ENCODE data around the gene WDR37. TPM values are rescaled to one million over a fixed set of nuclear protein-coding genes. Genes with fewer than 3 reads are reported as not detected.
A peak's percentile ranks its signal among the peaks of the same experiment; 100 is the strongest.
"Not testable (repeated sequence)": the region's sequence is repeated elsewhere in the genome, so short reads cannot be mapped to it uniquely, and the experiment has no call there.

The WDR37 gene
- total RNA-seq, 1 donor from 2014 or later = 28.0 TPM

DNA sequence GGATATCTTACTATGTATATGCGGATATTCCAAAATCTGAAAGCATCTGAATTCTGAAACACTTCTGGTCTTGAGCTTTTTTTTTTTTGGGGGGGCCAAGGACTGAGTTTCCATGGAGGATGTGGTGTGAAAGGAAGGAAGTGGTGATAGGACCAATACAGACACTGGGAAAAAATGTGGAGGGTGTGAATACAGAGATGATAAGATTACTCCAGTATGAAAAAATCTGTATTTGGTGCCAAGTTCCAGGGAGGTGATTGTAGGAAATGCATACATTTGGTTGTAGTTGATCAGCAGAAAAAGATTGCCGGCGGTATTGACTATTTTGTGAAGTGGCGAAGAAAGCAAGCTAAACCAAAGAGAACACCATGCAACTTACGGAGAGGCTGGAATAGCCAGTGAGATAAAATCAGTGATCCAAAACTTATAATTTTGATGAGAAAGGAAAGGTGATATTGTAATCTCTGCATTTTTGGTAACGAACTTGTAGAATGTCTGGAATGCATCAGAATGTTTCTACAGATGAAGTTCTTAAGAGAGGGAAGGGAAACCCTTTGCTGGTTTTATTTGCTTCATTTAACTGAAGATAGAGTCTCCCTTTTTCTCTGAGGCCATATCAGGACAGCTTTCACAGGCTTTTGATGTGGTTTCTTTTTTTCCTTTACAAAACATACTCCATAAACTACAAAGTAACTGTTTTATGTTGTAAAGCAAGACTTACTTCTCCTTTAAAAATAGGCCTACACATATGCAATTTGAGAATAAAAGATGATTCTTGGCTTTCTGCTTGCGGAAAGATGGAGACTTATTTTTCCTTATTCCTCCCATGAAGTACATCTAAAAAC, 6.0 kb downstream of the WDR37 start:
- no peak for ATAC-seq (ENCODE audit: poor library complexity)
- intact Hi-C loops (cut with DNase I) = no loop called here

GRCh38 chr10:1063232-1063865, 7.2 kb downstream of the WDR37 start:
- ATAC-seq (ENCODE audit: poor library complexity) (no peak), DNase-seq (no peak)
- intact Hi-C loops (cut with DNase I) = no loop called here

More for the DNA sequence above, 6.0 kb downstream of the WDR37 start:
- no peak for DNase-seq

DNA sequence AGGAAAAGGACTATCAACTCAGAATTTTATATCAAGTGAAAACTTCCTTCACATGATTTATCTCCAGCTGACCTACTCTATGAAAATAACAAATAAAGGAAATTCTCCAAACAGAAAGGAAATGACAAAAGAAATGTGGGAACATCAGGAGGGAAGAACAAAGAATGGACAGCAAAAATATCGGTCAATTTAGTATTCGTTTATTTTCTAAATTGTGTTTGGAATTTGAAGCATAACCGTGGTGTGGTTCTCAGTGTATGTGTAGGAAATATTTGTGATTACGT, 8.7 kb downstream of the WDR37 start:
- intact Hi-C loops (cut with DNase I) = no loop called here
- ATAC-seq (ENCODE audit: poor library complexity) (no peak), DNase-seq (no peak)

GRCh38 chr10:1066734-1067133, 10.5 kb downstream of the WDR37 start:
- intact Hi-C loops (cut with DNase I); ATAC-seq (ENCODE audit: poor library complexity); DNase-seq: not testable (repeated sequence)

DNA sequence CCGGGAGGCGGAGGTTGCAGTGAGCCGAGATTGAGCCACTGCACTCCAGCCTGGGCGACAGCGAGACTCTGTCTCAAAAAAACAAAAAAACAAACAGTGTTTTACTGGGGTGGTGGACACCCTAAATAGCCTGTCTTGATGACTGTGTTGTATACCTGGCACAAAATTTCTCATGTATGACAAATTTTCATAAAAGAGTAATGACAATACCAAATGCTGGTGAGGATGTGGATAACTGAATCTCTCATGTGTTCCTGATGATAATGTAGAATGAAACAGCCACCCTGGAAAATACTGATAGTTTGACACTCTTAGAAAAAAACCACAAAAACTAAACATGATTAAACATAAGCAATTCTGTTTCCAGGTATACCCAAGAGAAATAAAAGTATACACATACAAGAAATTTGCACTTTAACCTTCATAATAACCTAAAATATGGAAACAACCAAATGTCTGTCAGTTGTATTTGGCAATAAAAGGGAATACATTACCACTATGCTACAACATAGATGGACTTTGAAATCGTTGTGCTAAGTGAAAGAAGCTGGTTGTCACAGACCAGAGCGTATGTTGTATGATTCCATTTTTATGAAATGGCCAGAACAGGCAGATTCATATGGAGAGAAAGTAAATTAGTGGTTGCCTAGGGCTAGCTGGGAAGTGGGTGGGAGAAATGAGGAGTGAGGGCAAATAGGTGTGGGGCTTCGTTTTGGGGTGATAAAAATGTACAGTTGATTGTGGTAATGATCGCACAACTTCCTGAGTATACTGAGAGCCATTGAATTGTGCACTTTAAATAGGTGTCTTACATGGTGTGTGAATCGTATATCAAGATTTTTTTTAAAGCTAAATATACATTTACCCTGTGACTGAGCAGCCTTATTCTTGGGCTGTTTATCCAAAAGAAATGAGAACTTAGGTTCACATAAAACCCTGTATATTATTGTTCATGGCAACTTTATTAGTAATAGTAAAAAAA, 12.5 kb downstream of the WDR37 start:
- DNase-seq = no peak
- ATAC-seq (ENCODE audit: poor library complexity) = no peak
- intact Hi-C loops (cut with DNase I) = no loop called here

- no peak for DNase-seq
- no peak for ATAC-seq (ENCODE audit: poor library complexity)
- intact Hi-C loops (cut with DNase I) = no loop called here
Observed at GRCh38 chr10:1070919-1071318, 14.7 kb downstream of the WDR37 start.

DNA sequence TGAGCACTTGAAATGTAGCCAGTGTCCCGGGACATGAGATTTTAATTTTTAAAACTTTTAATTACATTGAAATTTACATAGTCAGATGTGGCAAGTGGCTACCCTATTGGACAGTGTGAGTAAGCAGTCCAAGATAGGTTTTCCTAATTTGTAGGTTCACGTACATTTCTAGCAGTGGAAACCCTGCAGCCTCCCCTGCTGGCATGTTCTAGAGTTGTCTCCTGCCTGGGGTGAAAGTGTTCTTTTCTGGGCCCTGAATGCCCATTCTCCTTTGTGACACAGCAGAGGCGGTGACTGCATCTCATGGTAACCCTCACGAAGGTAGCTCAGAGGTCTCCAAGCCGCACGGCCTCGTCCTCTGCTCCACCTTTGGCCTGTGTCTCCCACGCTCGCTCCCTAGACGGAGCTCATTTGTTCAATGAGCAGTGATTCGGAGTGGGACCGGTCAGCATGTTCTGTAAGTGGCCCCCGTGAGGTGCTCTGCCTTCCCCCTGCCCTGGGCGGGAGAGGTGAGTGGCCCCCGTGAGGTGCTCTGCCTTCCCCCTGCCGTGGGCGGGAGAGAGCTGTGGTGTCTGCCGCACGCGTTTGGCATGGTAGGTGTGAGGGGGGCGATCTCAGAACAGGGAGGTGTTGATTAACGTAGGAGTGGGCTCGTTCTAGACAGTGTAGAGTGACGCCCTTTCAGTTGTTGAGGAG, 18.0 kb downstream of the WDR37 start:
- ATAC-seq (ENCODE audit: poor library complexity) = peak; percentile 19
- intact Hi-C loops (cut with DNase I) = no loop called here

DNA sequence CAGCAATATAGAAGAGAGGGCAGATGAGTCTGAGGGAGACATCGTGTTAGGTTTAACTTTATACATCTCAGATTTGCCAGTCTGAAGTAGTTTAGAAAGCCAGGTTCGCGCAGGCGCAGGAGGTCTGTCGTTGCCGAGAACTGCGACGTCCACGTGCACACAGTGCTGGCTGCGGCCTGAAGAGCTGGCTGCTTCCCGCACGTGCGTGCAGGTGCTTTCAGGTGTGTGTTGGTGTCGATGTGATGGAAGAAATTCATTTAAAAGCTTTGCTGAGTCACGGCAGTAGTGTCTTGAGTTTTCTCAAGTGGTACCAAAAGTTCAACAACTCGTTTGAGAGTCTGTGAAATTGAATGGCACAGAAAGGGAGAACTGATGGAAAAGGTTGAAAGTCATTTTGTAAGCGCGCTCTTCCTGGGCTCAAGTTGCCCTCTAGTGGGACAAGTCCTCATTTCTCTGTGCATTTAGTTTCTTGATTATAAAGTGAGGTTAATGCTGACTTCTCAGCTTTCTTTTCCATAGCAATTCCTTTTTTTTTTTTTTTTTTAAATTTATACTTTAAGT, 18.6 kb downstream of the WDR37 start:
- intact Hi-C loops (cut with DNase I) = no loop called here
- no peak for DNase-seq
- peak; percentile 8 for ATAC-seq (ENCODE audit: poor library complexity)

More for the DNA sequence above, 18.0 kb downstream of the WDR37 start:
- DNase-seq = no peak

- intact Hi-C loops (cut with DNase I) = no loop called here
- no peak for DNase-seq
- no peak for ATAC-seq (ENCODE audit: poor library complexity)
Observed at GRCh38 chr10:1078668-1079067, 22.5 kb downstream of the WDR37 start.

DNA sequence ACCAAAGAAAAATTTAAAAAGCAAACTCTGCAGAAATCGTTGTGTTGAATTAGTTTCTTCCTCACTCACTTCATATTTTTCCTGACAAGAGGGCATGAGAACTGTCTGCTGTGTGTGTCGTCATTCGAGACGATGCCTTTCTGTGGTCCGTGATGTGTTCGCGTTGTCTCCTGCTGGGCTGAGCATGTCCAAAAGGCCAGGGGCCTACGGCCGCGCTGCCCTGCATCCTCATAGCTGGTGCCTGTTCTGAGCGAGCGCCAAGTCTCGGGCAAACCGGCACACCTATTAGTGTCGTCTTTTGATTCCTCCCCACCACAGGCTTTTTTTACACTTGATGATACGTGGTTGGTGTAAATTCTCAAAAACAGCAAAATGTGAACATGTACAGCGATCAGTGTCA, 27.4 kb downstream of the WDR37 start:
- no peak for DNase-seq
- intact Hi-C loops (cut with DNase I) = no loop called here
- ATAC-seq (ENCODE audit: poor library complexity) = no peak

- ATAC-seq (ENCODE audit: poor library complexity) (no peak), DNase-seq (no peak)
- intact Hi-C loops (cut with DNase I) = no loop called here
Observed at GRCh38 chr10:1084011-1084950, 28.1 kb downstream of the WDR37 start.

GRCh38 chr10:1085258-1085657, 29.1 kb downstream of the WDR37 start:
- intact Hi-C loops (cut with DNase I) = no loop called here

GRCh38 chr10:1086787-1087186, 30.6 kb downstream of the WDR37 start:
- ATAC-seq (ENCODE audit: poor library complexity) (no peak), DNase-seq (no peak)
- intact Hi-C loops (cut with DNase I) = no loop called here

More at GRCh38 chr10:1085258-1085657, 29.1 kb downstream of the WDR37 start:
- no peak for ATAC-seq (ENCODE audit: poor library complexity)
- no peak for DNase-seq

DNA sequence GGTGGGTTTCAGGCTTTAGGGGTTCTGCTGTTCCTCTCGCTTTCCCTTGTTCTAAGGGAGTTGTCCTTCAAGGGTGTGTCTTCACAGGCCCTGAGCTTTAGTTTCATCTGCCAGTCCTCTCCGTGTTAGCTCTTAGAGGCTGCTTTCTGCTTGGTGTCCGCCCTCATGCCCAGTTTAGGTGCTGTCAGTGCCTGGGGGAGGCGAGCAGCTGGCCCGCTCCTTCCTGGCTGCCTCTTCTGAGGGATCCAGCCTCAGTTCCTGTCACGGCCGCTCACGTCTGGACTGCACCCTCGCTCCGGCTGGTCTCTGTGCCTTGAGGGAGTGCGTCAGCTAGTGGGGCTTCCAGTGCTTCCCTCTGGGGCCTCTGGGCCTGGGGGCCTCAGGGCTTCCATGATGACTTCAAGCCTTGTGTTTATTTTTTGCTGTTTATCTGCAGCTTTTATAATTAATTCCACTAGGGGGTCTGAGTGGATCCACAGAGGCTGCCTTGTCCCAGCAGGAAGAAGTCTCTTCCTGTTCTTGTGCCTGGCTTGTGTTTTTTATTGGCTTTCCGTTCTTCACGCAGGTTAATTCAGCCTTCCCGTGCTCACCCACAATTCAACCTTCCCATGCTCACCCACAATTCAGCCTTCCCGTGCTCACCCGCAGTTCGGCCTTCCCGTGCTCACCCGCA, 33.0 kb downstream of the WDR37 start:
- ATAC-seq (ENCODE audit: poor library complexity) = no peak
- DNase-seq = no peak
- intact Hi-C loops (cut with DNase I) = no loop called here

- ATAC-seq (ENCODE audit: poor library complexity) = no peak
- intact Hi-C loops (cut with DNase I) = no loop called here
- DNase-seq = no peak
Observed at GRCh38 chr10:1090696-1091095, 34.5 kb downstream of the WDR37 start.

GRCh38 chr10:1093696-1094095, 37.5 kb downstream of the WDR37 start:
- DNase-seq (no peak), ATAC-seq (ENCODE audit: poor library complexity) (no peak)
- intact Hi-C loops (cut with DNase I) = no loop called here
